Panc1 (cell line): Measurements from ENCODE around the gene UBE2J1.

Experiments used
- POLR2AphosphoS5 ChIP-seq: IDR thresholded peaks from 2 replicates; pipeline ENCODE4 v1.6.1; 2012; ENCODE audit warnings: mild to moderate bottlenecking, low read depth, low read length, moderate library complexity
- REST ChIP-seq, 2 experiments: IDR thresholded peaks; 2 replicates each; pipeline ENCODE4 v1.6.1; 2011 to 2012; ENCODE audit warnings: low read depth in 2 of 2, control low read depth in 1 of 2, low read length in 1 of 2, mild to moderate bottlenecking in 1 of 2, moderate library complexity in 1 of 2; ENCODE audit not compliant: insufficient read depth in 1 of 2

GRCh38 chr6:89346433-89346832, 6.1 kb downstream of the UBE2J1 start:
- TF ChIP-seq REST (IDR thresholded peaks at IDR 0.05; ENCODE audit: insufficient read depth in 1 of 2, low read depth in 2 of 2, low read length in 1 of 2), result no peak
- no peak for TF ChIP-seq POLR2AphosphoS5
